DMS153 treated with DMSO at 0.1 percent for 48 hours (cell line): Measurements from ENCODE around the gene MYRIP.
"Not testable (repeated sequence)": the region's sequence is repeated elsewhere in the genome, so short reads cannot be mapped to it uniquely, and the experiment has no call there.

Experiments used
- DNase-seq: peaks from one replicate; lab custom pipeline; 2025; ENCODE audit not compliant: unreplicated experiment; lab: John Stamatoyannopoulos, UW

MYRIP gene

DNA sequence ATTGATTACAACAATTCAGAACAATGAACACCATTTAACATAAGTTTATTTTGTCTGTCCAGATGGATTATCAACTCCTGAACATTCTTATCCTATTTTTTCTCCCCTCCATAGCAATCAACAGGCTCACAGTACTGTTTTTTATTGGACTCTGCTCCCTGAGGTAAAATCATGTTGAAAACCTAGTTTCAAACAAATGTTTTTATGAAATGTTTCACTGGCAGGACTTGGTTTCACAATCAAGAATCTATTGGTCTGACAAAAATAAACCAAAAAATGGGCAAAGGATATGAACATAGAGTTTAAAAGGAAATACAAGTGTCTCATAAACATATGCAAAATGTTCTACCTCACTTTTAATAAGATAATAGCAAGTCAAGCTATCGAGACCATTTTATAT, 2.6 kb upstream of the MYRIP start:
- DNase-seq = no peak

DNA sequence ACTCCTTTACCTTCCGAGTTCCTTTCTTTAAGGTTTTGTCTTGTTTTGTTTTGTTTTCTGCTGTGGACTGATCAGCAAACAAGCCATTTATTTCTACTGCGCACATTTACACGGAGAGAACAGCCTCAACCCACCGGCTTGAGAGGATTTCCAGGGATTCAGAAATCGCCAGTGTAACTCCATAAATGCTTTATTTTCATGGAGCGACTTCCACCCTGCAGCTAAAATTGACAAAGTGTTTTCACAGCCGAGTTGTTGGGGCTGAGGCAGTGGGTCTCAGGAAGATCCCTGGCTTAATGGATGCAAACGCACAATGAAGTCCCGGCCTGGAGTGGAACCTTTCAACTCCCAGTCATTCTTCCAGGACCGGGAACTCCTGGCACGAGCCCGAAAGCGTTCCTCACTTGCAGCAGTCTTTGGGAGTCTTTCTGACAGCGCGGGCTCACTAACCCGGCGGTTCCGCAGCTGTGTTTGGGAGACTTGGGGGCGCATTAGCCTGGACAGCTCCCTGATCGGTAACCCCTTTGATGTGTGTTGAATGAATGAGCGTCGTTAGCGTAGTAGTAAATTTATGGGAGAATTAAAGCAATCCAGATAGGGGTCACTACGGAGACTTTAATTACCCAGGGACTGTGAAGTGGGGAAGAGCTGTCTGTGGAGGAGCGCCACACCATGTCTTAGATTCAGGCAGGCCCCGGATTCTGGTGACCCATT, 785 bp upstream of the MYRIP start:
- DNase-seq = no peak

GRCh38 chr3:39809995-39810595, 686 bp downstream of the MYRIP start:
- no peak for DNase-seq

DNA sequence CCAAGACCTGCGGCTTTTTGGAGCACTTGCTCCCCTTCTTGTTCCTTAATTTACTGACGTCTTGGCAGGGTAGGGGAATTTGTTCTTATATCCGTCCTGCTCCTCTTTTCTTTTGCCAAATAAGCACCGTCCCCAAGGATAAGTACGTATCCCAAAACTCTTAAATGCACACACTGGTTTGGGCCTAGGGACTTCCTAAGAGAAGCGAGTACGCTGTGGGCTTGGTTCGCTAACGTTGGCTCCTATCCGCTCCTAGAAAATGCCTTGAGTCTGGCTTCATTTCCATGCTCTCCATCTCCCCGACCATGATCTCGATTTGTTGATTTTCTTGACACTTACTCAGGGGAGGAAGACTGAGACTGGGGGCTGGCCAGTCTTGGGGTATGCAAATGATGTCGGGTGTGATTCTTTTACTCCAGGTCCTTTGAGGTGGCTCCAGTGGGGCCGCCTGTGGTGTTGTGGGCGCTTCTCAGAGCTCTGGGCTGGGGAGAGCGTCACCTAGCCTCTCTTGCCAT, 1.3 kb downstream of the MYRIP start:
- DNase-seq = no peak

GRCh38 chr3:39811561-39811960, 2.2 kb downstream of the MYRIP start:
- no peak for DNase-seq

DNA sequence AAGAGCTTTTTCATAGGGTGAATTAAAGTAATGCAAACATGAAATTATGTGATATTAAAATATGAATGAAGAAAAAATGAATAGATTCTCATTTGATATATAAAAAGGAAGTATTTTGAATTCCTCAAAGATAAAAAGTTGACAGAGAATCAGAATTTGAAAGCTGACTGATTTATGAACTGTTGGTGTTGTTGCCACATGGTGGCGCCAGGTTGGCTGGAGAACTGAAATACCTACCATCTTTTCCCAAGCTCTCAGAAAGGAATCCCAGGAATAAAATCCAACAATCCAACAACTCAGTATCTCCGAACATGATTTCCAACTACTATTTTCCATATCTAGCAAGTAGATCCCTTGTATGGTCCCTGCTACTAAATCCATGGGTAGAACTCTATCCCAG, 3.1 kb downstream of the MYRIP start:
- DNase-seq = no peak

- DNase-seq = no peak
Observed at GRCh38 chr3:39814007-39814406, 4.6 kb downstream of the MYRIP start.

GRCh38 chr3:39819899-39820298, 10.5 kb downstream of the MYRIP start:
- DNase-seq = no peak

DNA sequence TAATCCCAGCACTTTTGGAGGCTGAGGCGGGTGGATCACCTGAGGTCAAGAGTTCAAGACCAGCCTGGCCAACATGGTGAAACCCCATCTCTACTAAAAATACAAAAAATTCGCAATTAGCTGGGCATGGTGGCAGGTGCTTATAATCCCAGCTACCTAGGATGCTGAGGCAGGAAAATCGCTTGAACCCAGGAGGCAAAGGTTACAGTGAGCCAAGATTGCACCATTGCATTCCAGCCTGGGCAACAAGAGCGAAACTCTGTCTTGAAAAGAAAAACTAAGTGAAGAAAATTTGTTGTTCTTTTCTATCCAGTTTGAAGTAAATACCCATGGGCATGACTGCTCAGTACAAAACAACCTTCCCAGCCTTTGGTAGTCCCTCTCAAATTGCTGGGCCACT, 24.4 kb downstream of the MYRIP start:
- not testable (repeated sequence) for DNase-seq

DNA sequence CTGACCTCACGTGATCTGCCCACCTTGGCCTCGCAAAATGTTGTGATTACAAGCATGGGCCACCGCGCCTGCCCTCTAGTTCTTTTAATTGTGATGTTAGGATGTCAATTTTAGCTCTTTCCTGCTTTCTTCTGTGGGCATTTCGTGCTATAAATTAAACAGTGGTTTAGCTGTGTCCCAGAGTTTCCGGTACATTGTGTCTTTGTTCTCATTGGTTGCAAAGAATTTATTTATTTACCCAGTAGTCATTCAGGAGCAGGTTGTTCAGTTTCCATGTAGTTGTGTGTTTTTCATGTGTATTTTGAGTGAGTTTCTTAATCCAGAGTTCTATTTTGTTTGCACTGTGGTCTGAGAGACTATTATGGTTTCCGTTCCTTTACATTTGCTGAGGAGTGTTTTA, 30.1 kb downstream of the MYRIP start:
- DNase-seq = no peak

DNA sequence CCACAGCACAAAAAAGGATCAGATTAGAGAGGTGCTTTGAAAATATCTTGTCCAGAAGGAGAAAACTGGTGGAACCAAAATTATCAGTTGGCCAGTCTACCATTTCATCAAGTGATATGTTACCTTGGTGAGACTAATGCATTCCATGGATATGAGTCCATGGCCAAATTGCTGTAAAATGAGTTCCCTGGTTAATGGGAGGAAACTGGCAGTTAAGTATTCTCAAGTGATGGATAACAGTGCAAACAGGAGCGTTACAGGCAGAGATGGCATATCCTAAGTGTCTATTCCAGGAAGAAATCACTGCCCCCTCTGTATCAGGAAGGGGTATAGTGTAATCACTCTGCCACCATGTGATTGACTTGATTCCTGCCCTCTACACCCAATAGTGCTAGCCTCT, 34.0 kb downstream of the MYRIP start:
- DNase-seq = no peak

- DNase-seq = no peak
Observed at GRCh38 chr3:39848365-39848764, 39.0 kb downstream of the MYRIP start.

DNA sequence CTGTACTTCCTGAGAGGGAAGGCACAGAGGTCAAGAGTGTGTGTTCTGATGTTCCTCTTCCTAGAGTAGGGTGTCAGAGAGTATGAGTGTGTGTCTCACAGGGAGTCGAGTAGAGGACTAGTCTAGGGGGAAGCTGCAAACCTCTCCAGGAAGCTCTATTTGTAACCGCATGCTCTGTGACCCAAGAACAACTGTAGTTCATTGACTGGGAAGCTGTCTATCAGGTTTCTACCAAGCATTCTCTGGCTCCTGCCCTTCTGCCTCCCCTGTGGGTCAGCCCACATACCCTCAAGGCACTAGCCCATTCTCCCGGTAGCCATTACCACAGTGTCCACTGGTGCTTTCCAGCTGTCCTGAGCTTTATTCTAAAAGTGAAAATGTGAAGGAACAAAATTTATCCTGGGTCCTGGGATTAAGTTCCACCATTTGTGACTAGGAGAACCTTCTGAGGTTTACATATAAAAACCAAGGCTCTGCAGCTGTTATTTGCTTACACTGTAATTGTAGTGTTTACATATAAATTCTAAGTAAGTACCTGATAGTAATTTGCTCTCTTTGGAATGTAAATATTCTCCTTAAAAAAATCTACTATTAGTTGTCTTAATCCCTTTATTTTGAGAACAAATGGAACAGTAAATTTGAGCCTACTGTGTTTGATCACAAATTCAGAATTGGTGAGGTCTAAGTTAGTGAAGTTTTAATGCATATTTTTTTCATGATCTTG, 40.7 kb downstream of the MYRIP start:
- DNase-seq = no peak

DNA sequence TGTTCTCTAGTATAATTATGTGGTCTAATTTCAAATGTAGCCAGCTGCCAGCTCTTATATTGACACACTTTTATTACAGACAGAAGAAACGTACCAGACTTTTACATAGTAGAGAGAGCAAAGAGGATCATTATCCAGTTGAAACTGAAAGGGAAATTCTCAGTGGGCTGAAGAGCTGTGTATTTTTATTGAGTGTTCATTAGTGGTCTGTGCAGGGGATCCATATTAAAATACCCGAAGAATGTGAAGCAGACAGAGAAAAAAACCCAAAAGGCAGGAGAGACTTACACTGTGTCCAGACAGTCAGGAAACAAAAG, 41.3 kb downstream of the MYRIP start:
- no peak for DNase-seq

GRCh38 chr3:39855517-39855916, 46.1 kb downstream of the MYRIP start:
- no peak for DNase-seq

GRCh38 chr3:39869890-39870289, 60.5 kb downstream of the MYRIP start:
- no peak for DNase-seq

DNA sequence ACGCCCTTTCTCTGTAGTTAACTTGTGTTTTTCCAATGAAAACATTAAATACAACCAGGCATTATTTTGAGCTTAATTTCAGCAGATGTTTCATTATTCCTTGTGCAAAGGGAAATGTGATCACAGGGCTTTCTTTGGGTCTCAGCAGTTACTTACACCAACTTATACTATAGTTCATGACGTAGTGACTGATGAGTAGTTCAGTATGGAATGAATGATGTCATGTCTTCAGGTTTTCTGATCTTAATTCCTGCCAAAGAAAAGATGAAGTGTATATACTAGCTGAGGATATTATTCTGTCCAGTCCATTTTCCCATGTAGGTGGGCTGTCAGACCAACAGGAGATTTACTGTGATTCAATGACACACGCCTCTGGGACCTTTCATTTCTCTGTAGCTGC, 61.3 kb downstream of the MYRIP start:
- DNase-seq = no peak

GRCh38 chr3:39879581-39879980, 70.2 kb downstream of the MYRIP start:
- no peak for DNase-seq

- no peak for DNase-seq
Observed at GRCh38 chr3:39882111-39882510, 72.7 kb downstream of the MYRIP start.

- DNase-seq = no peak
Observed at GRCh38 chr3:39892068-39892467, 82.7 kb downstream of the MYRIP start.

GRCh38 chr3:39896184-39896583, 86.8 kb downstream of the MYRIP start:
- DNase-seq = no peak

DNA sequence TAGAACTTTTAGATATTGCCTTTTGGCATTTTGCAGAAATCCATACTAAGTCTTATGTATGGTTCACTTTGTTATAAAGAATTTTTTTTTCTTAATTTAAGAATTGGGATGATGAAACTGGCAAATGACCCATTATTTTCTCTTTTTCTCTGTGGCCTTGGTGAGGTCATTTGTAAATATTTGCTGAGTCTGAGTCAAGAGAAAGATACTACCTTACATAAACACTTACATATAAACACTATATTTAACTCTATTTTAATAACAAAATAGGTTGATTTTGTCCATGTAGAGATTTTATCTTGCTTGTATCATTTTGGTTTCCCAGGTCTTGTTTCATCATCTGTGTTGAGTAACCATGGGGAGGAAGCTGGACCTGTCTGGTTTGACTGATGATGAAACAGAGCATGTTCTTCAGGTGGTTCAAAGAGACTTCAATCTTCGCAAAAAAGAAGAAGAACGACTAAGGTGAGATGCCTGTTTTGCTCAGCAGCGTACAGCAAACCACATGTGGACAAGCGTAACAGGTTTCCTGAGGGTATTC, 91.1 kb downstream of the MYRIP start:
- DNase-seq = no peak
